HS-27A (cell line): ENCODE measurements around the gene RGMB.
"Not testable (repeated sequence)": the region's sequence is repeated elsewhere in the genome, so short reads cannot be mapped to it uniquely, and the experiment has no call there.

Experiments used
- DNase-seq: peaks from one replicate; pipeline ENCODE4 v3.0.0-alpha.2; 2012; ENCODE audit warnings: low read depth, missing footprints

Gene RGMB

DNA sequence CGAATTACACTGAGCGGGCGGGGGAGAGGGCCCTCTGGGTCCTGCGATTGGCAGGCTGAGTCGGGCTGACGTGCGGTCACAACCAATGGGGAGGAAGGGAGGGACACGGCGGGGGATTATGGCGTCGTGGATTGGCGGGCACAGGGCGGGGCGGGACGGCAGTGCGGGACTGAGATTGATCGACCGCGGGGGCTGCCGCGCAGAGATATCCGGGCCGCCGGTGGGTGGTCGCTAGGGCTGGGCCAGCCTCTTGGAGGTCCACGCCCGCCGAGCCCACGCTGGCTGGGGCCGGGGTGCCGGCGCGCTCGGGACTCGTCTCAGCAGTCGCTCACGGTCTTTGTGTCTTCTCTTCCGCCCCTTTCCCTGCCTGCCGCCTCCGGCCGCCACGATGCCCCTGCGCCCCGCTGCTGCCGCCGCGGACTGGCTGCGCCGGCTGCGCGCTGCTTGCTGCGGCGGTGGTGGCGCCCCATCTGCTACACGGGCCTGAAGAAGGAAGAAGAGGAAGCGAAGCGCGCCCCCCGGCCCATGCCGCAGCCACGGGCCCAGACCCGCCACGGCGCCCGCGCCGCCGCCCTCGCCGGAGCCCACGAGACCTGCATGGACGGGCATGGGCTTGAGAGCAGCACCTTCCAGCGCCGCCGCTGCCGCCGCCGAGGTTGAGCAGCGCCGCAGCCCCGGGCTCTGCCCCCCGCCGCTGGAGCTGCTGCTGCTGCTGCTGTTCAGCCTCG lies at the start of gene RGMB:
Gene RGMB (plus strand): TSS at position 200 of the 728 bp plus-strand sequence. CDS start 408 bp downstream, at position 608.
- DNase-seq: peak; percentile 85

- no peak for DNase-seq
These were observed 47.2 kb upstream of the RGMB start for GRCh38 chr5:98726258-98726657.

DNA sequence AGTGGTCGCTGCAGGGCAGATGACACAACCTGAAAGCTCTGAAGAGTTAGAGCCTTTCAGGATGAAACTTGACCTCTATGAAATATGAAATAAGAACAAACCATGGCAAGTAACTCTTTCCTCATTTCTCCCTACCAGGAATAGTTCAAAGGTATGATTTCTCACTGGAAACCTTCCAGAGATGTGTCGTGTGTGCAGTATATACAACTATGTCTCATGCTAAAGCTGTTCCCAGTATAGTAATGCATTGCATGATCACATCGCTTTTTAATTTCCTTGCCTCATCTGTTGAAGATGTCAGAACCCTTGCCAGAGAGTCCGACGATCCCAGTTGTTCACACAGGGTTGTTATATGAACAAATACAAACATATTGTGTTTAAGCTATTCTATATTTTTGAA lies 45.8 kb upstream of the RGMB start:
- DNase-seq: no peak

GRCh38 chr5:98734646-98735045 lies 38.8 kb upstream of the RGMB start:
- DNase-seq: no peak

DNA sequence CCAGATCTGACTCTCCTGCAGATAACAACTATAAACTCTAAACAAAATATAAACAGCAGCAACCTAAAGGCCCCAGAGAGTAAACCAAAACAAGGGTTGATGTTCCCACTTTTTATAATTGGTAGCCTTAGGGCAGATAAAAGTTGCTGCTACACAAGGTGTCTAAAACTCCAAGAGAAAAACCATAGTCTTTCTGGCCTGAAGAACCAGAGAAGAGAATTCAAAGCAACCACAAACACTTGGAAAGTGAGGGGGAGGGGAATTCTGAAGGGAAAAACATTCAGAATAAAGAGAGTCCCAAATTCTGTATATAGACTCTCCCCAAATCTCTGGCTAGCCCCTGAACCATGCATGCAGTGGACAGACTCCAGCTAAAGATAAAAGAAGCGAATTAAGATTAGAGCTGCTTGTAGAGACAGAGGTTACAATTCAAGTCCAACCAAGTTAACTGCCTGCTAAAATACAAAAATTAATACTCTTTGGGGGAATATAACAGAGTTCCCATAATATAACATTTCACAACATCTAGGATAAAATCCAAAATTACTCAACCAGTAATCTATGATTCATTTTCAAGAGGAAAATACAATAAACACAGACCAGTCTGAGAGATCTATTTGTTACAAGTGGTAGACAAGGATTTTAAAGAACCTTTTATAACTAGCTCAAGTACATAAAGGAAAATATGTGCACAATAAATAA lies 37.5 kb upstream of the RGMB start:
- DNase-seq: no peak

DNA sequence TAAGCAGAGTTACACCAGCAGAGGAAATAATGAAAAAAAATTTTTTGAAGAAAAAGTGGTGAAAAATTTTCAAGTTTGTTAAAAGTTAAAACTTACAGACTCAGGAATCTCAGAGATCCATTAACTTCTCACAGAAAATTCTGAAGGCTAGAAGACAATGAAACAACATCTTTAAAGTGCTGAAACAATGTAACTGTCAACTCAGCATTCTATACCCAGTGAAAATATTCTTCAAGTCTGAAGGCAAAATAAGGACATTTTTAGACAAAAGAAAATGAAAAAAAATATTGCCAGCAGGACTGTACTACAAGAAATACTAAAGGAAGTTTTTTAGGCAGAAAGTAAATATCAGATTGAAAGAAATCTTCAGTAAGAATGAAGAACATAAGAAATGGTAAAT lies 36.7 kb upstream of the RGMB start:
- DNase-seq: no peak

GRCh38 chr5:98737441-98737840 lies 36.0 kb upstream of the RGMB start:
- DNase-seq: not testable (repeated sequence)

DNA sequence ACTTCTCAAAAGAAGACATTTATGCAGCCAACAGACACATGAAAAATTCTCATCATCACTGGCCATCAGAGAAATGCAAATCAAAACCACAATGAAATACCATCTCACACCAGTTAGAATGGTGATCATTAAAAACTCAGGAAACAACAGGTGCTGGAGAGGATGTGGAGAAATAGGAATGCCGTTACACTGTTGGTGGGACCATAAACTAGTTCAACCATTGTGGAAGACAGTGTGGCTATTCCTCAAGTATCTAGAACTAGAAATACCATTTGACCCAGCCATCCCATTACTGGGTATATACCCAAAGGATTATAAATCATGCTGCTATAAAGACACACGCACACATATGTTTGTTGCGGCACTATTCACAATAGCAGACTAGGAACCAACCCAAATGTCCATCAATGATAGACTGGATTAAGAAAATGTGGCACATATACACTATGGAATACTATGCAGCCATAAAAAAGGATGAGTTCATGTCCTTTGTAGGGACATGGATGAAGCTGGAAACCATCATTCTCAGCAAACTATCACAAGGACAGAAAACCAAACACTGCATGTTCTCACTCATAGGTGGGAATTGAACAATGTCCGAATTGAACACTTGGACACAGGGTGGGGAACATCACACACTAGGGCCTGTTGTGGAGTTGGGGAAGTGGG lies 34.8 kb upstream of the RGMB start:
- DNase-seq: not testable (repeated sequence)

- DNase-seq: no peak
These were observed 31.5 kb upstream of the RGMB start for GRCh38 chr5:98741926-98742325.

GRCh38 chr5:98742396-98743073 lies 30.9 kb upstream of the RGMB start:
- no peak for DNase-seq

GRCh38 chr5:98748259-98748658 lies 25.2 kb upstream of the RGMB start:
- not testable (repeated sequence) for DNase-seq

DNA sequence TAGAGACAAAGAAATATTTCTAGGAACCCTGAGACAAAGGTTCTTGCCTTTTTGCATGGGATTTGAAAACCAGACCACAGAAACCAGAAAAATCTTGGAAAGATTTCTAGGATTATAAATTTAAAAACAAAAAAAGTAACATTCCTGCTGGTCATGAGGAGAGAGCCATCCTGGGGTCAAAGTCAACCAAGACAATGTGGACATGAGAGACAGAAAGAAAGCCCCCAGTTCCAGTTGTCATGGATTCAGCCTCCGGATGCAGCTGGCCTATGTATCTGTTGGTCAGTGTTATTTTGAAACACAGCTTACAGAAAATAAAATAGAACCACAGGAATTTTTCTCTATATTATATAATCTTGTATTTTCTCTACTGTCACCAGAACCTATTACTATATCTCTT lies 24.4 kb upstream of the RGMB start:
- no peak for DNase-seq

DNA sequence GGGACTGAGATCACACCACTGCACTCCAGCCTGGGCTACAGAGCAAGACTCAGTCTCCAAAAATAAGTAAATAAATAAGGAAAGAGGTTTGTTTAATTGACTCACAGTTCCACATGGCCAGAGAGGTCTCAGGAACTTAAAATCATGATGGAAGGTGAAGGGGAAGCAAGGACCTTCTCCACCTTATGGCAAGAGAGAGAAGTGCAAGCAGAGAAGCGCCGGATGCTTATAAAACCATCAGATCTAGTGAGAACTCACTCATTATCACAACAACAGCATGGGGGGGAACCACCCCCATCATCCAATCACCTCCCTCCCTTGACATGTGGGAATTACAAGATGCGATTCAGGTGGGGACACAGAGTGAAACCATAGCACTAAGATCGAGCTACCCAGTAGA lies 22.8 kb upstream of the RGMB start:
- DNase-seq: no peak

DNA sequence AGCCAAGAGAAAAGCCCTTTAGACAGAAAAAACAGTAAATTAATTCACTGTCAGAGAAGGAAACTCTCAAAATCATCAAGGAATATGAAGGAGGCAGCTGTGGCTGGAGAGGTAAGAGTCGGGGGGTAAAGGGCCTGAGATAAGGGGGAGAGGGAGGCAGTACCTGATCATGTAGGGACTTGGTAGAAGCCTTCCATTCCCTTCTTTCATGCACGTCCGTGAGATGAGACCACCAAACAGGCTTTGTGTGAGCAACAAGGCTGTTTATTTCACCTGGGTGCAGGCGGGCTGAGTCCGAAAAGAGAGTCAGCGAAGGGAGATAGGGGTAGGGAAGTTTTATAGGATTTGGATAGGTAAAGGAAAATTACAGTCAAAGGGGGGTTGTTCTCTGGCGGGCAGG lies 21.1 kb upstream of the RGMB start:
- not testable (repeated sequence) for DNase-seq

GRCh38 chr5:98752801-98753200 lies 20.7 kb upstream of the RGMB start:
- not testable (repeated sequence) for DNase-seq

- DNase-seq: no peak
These were observed 20.0 kb upstream of the RGMB start for GRCh38 chr5:98753507-98753906.

GRCh38 chr5:98755406-98755805 lies 18.1 kb upstream of the RGMB start:
- DNase-seq: no peak

- DNase-seq: no peak
These were observed 15.5 kb upstream of the RGMB start for GRCh38 chr5:98757978-98758377.

GRCh38 chr5:98763001-98763630 lies 10.3 kb upstream of the RGMB start:
- no peak for DNase-seq

GRCh38 chr5:98765815-98766214 lies 7.6 kb upstream of the RGMB start:
- DNase-seq: no peak

DNA sequence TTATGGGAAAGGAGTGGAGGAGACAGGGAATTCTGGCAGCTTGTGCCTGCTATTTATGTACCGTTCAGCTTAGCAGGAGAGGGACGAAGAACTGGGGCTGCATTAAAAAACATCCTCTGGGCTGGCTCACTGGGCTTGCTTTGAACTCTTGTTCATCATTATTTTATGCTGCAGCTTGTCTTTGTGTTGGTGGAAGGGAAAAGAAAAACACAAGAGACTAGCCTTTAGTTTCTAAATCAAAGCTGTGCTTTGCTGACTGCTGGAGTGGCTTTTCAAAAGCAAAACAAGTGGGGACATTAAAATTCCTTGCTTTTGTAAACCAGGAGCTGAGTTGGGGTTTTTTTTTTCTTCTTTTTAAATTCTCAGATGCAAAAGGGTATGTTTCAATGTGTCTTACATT lies 5.9 kb upstream of the RGMB start:
- DNase-seq: no peak
